Esophagus squamous epithelium (tissue), 4 donors: ENCODE results near the gene DCP2.

ENCODE experiments used
- POLR2A ChIP-seq, 4 donors: fragments of 450-650 bp; IDR thresholded peaks; one replicate each; pipeline ENCODE4 v1.6.1; 2017; ENCODE audit warnings: antibody characterized with exemption in 4 of 4, mild to moderate bottlenecking in 4 of 4, moderate library complexity in 3 of 4
- TF ChIP-seq, protein P1 (sequence below), 6 experiments: fragments of 450-650 bp in 4 of 6; fragments of 200-600 bp in 2 of 6; sonication (generic) in 2 of 6; IDR thresholded peaks; one replicate each; pipeline ENCODE4 v1.5.1; 2016 to 2019; ENCODE audit warnings: antibody characterized with exemption in 6 of 6, mild to moderate bottlenecking in 4 of 6, moderate library complexity in 4 of 6

DNA sequence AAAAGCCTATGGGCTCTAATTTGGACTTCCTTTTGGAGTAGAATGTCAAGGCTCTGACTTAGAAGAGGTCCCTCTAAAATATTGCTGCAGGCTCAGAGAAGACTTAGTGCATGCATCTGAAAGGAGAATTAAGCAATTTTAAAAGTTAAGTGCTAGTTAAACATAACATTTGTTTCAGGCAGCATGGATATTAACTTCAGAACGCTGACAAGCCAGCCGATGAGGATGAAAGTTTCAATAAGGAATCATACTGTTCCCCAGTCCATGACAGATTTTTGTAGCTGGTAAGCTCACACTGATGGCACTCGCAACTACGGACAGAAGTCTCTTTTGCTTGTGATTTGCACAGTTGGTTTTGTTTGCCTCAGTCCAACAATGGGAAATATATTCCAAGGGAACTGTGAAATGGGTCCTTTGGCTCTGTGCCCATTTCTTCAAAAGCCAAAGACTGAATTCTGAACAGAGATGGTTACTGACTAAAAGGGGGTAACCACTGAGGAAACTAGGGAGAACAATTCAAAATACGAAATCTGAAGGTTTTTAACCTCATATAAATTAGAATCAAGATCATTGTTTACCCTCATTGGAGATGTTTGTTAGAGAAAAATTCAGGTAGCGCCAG, 47.6 kb downstream of the DCP2 start:
- no peak for TF ChIP-seq POLR2A (IDR thresholded peaks at IDR 0.05)
- TF ChIP-seq, protein P1, sequence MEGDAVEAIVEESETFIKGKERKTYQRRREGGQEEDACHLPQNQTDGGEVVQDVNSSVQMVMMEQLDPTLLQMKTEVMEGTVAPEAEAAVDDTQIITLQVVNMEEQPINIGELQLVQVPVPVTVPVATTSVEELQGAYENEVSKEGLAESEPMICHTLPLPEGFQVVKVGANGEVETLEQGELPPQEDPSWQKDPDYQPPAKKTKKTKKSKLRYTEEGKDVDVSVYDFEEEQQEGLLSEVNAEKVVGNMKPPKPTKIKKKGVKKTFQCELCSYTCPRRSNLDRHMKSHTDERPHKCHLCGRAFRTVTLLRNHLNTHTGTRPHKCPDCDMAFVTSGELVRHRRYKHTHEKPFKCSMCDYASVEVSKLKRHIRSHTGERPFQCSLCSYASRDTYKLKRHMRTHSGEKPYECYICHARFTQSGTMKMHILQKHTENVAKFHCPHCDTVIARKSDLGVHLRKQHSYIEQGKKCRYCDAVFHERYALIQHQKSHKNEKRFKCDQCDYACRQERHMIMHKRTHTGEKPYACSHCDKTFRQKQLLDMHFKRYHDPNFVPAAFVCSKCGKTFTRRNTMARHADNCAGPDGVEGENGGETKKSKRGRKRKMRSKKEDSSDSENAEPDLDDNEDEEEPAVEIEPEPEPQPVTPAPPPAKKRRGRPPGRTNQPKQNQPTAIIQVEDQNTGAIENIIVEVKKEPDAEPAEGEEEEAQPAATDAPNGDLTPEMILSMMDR (IDR thresholded peaks at IDR 0.05), result no peak
